Measurements from ENCODE around the gene RAB1A. TPM values are rescaled to one million over a fixed set of nuclear protein-coding genes. Genes with fewer than 3 reads are reported as not detected.

RAB1A gene
- total RNA-seq, 1 experiment from 2014 or later, result 119 TPM

DNA sequence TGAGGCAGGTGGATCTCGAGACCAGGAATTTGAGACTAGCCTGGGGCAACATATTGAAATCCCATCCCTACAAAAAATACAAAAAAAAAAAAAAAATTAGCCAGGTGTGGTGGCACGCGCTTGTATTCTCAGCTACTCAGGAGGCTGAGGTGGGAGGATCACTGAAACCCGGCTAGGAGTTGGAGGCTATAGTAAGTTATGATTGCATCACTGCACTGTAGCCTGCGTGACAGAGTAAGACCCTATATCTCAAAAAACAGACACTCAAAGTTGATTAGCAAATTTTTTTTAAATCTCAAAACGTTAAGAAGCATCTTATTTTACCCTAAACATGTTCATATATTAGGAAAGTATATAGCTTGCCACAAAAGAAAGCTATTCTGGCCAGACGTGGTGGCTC, 7.6 kb downstream of the RAB1A start:
- Histone ChIP-seq H3K27ac (ENCODE audit: low read depth, low read length, poor library complexity, severe bottlenecking) (no peak overlapping the region), H3K4me1 (ENCODE audit: insufficient read depth, low read length, poor library complexity, severe bottlenecking) (peaks cover 22% of the 10 kb centered on the region), H3K4me3 (ENCODE audit: low read depth, low read length, poor library complexity, severe bottlenecking) (no peak overlapping the region), H3K9me3 (ENCODE audit: low read depth, low read length, poor library complexity, severe bottlenecking) (no peaks in the 10 kb centered on the region), H3K36me3 (ENCODE audit: insufficient read depth, low read length, poor library complexity, severe bottlenecking) (no peaks in the 10 kb centered on the region), H3K27me3 (replicated peaks; ENCODE audit: insufficient read depth, low read depth, low read length, poor library complexity) (no peaks in the 10 kb centered on the region)
- POLR2A ChIA-PET (ENCODE audit: low non-redundant PET), result interaction anchor here (0.6 to 0.7 kb wide), 2 partner anchors 28 to 154 kb away, joined by 4 to 12 read pairs; no protein-coding TSS in a partner anchor
- BruUV-seq (replicated peaks), result no TSS peak
- intact Hi-C loops (cut with micrococcal nuclease; ENCODE audit: unreplicated experiment), result no loop called here
- TF ChIP-seq, protein P1, sequence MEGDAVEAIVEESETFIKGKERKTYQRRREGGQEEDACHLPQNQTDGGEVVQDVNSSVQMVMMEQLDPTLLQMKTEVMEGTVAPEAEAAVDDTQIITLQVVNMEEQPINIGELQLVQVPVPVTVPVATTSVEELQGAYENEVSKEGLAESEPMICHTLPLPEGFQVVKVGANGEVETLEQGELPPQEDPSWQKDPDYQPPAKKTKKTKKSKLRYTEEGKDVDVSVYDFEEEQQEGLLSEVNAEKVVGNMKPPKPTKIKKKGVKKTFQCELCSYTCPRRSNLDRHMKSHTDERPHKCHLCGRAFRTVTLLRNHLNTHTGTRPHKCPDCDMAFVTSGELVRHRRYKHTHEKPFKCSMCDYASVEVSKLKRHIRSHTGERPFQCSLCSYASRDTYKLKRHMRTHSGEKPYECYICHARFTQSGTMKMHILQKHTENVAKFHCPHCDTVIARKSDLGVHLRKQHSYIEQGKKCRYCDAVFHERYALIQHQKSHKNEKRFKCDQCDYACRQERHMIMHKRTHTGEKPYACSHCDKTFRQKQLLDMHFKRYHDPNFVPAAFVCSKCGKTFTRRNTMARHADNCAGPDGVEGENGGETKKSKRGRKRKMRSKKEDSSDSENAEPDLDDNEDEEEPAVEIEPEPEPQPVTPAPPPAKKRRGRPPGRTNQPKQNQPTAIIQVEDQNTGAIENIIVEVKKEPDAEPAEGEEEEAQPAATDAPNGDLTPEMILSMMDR (conservative IDR thresholded peaks at IDR 0.05; ENCODE audit: low read depth, low read length), result no peak
- TF ChIP-seq EZH2 (IDR thresholded peaks at IDR 0.05; ENCODE audit: borderline replicate concordance, low read depth, low read length, poor library complexity, severe bottlenecking), result no peak
- no peak for DNase-seq (ENCODE audit: low spot score)
- CTCF ChIA-PET, result no interaction called here

DNA sequence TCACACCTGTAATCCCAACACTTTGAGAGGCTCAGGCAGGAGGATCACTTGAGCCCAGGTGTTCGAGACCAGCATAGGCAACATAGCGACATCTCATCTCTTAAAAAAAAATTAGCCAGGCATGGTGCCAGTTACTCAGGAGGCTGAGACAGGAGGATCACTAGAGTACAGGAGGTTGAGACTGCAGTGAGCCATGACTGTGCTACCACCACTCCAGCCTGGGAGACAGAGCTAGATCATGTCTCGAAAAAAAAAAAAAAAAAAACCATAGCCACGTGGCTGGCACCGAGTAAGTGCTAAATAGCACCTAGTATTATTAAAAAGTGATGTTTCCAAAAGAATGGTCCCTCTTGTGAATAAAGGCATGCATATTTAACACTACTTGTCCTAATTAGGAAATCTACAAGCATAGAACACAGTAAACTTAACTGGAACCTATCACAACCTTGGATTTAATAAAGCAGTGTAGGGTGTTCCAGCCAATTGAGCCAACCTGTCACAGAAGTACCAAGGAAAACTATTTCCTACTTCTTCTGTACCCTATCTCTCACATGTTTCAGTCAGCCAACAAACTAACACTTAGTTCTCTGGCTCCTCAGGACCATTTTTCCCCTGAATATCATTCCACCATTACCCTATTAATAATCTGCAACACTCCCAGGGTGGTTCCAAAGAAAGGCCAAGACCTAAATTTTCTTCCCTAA, 8.8 kb downstream of the RAB1A start:
- H3K9me3 ChIP-seq (ENCODE audit: low read depth, low read length, poor library complexity, severe bottlenecking), result no peaks in the 10 kb centered on the region
- BruUV-seq (replicated peaks), result no TSS peak
- POLR2A ChIA-PET (ENCODE audit: low non-redundant PET), result interaction anchor here (0.6 kb wide), 1 partner anchor 469 kb away, joined by 8 read pairs; no protein-coding TSS in a partner anchor
- no peaks in the 10 kb centered on the region for H3K36me3 ChIP-seq (ENCODE audit: insufficient read depth, low read length, poor library complexity, severe bottlenecking)
- no peak overlapping the region for H3K4me3 ChIP-seq (ENCODE audit: low read depth, low read length, poor library complexity, severe bottlenecking)
- DNase-seq (ENCODE audit: low spot score), result no peak
- H3K4me1 ChIP-seq (ENCODE audit: insufficient read depth, low read length, poor library complexity, severe bottlenecking), result peaks cover 14% of the 10 kb centered on the region
- TF ChIP-seq EZH2 (IDR thresholded peaks at IDR 0.05; ENCODE audit: borderline replicate concordance, low read depth, low read length, poor library complexity, severe bottlenecking), result no peak
- TF ChIP-seq, protein P1 (conservative IDR thresholded peaks at IDR 0.05; ENCODE audit: low read depth, low read length), result no peak
- intact Hi-C loops (cut with micrococcal nuclease; ENCODE audit: unreplicated experiment), result no loop called here
- CTCF ChIA-PET, result no interaction called here
- H3K27ac ChIP-seq (ENCODE audit: low read depth, low read length, poor library complexity, severe bottlenecking), result no peak overlapping the region
- H3K27me3 ChIP-seq (replicated peaks; ENCODE audit: insufficient read depth, low read depth, low read length, poor library complexity), result no peaks in the 10 kb centered on the region

DNA sequence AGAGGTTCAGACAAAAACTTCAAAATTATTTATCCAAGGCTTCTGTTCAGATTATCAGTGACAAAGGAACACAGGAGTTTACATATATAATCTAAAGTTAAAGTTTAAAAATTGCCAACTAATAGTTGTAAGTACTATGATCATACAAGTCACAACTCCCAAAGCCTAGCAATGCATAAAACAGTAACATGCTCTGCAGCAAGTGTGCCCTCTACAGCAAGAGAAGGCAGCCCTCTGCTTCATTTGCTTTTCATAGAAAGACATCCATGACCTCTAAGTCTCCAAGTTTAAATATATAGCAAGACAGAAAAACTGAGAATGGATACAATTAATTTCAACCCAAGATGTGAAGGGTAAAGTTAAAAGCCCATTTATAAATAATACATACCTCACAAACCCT, 13.3 kb downstream of the RAB1A start:
- no peaks in the 10 kb centered on the region for H3K9me3 ChIP-seq (ENCODE audit: low read depth, low read length, poor library complexity, severe bottlenecking)
- H3K27ac ChIP-seq (ENCODE audit: low read depth, low read length, poor library complexity, severe bottlenecking), result no peak overlapping the region
- intact Hi-C loops (cut with micrococcal nuclease; ENCODE audit: unreplicated experiment), result no loop called here
- TF ChIP-seq EZH2 (IDR thresholded peaks at IDR 0.05; ENCODE audit: borderline replicate concordance, low read depth, low read length, poor library complexity, severe bottlenecking), result no peak
- TF ChIP-seq, protein P1 (conservative IDR thresholded peaks at IDR 0.05; ENCODE audit: low read depth, low read length), result 0 out of 2 replicates have a peak, but pooled peaks have one; percentile 14
- DNase-seq (ENCODE audit: low spot score), result no peak
- H3K27me3 ChIP-seq (replicated peaks; ENCODE audit: insufficient read depth, low read depth, low read length, poor library complexity), result no peaks in the 10 kb centered on the region
- no peaks in the 10 kb centered on the region for H3K36me3 ChIP-seq (ENCODE audit: insufficient read depth, low read length, poor library complexity, severe bottlenecking)
- peaks cover 7% of the 10 kb centered on the region for H3K4me1 ChIP-seq (ENCODE audit: insufficient read depth, low read length, poor library complexity, severe bottlenecking)
- BruUV-seq (replicated peaks), result TSS peak; percentile 5
- H3K4me3 ChIP-seq (ENCODE audit: low read depth, low read length, poor library complexity, severe bottlenecking), result no peak overlapping the region
- CTCF ChIA-PET, result no interaction called here
- POLR2A ChIA-PET (ENCODE audit: low non-redundant PET), result no interaction called here

Data from A673 (cell line).